Measurements from ENCODE around the gene RDH14.

GRCh38 chr2:18588049-18588448 lies 27.6 kb upstream of the RDH14 start:
- TF ChIP-seq POLR2AphosphoS5 (IDR thresholded peaks at IDR 0.05; ENCODE audit: low read depth) (no peak), SPI1 (IDR thresholded peaks at IDR 0.05; ENCODE audit: borderline replicate concordance, low read depth) (no peak), CTCF (IDR thresholded peaks at IDR 0.05; ENCODE audit: insufficient read depth, low read length) (no peak)
